ENCODE data around the gene ADAMTS6.
"Not testable (repeated sequence)": the region's sequence is repeated elsewhere in the genome, so short reads cannot be mapped to it uniquely, and the experiment has no call there.

The ADAMTS6 gene

GRCh38 chr5:65191554-65192135 lies 290.1 kb downstream of the ADAMTS6 start:
- ATAC-seq = no peak

DNA sequence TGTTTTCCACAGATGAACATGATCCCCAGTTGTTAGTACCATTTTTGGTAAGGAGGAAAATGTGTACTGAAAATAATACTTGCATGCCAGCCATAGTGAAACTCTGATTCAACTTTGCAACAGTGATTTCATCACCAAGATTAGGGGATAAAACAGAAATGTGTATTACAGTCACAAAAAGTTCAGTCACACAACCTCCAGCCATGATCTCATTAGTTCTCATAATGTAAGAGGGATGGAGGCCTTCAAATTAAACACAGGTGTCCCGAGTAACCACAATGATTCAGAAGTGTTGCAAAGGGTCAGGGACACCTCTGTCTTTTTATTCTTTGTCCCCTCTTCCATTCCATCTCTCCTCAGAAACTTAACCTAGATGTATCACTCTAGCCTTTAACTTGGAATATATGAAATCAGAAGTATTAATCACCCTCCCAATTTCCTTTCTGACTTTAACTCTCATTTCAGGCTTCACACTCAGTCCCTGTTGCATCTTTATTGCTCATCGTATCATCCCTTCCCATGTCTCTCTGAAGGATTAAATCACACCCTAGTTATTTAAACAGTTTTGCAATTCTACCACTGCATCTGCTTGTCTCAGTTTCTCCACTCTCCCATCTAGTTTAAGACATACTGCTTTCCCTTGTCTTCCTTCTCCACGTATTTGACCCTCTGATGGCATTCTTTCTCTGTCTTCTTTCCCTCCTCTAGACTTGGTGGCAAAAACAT lies 291.2 kb downstream of the ADAMTS6 start:
- ATAC-seq = peak; percentile 74 to 80

GRCh38 chr5:65186646-65187227 lies 295.0 kb downstream of the ADAMTS6 start:
- ATAC-seq = no peak

DNA sequence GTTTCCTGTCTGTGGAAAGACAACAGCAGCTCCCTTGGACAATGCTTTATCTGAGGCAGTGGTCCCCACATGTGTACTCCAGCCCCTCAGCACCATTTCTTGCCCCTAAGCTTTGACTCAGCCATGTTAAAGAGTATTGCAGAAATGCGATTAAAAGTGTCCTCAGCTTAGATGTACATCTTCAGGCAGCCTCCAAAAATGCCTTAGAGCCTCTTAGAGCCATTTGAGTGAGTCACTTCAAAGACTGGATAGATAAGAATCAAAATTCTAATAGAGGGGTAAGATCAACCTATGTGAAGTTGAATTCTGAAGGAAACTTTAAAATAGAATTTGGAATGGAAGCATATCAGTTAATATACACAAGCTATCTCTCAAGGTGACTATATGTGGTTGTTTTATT lies 296.3 kb downstream of the ADAMTS6 start:
- ATAC-seq = no peak

DNA sequence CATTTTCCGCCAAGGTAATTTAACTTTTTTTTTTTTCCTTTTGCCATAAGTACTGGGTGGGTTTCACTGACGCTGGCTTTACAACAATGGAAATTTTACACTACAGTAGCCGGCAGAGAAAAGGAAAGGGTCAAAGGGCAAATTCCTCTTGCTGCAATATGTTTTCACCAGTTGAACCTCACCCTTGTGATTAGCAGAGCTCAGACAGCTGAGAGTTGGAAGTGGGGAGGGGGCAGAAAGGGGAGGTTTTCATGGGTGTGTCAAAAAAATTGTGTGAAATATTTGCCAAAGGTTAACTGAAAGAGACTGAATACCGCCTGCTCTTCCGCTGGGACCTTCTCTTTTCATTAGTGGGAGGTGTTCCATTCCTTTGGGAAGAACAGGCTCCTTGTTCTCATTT lies 296.9 kb downstream of the ADAMTS6 start:
- ATAC-seq = no peak

DNA sequence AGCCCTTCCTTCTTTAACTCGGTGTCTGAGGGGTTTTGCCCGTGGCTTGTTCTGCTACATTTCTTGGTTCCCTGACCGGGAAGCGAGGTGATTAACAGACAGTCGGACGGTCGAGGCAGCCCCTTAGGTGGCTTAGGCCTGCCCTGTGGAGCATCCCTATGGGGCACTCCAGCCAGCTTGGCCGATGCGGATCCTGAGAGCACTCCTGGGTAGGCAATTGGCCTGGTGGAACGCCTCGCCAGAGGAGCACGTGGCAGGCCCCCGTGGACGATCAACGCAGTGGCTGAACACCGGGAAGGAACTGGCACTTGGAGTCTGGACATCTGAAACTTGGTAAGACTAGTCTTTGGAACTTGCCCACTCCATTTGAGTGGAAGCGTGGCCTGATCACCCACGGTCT lies 307.5 kb downstream of the ADAMTS6 start:
- ATAC-seq = not testable (repeated sequence)

- no peak for ATAC-seq
Measured at GRCh38 chr5:65173130-65173525, 308.6 kb downstream of the ADAMTS6 start.

- peak; percentile 98 for ATAC-seq
Measured at GRCh38 chr5:65172486-65173129, 309.1 kb downstream of the ADAMTS6 start.

- ATAC-seq = no peak
Measured at GRCh38 chr5:65171645-65172044, 310.1 kb downstream of the ADAMTS6 start.

DNA sequence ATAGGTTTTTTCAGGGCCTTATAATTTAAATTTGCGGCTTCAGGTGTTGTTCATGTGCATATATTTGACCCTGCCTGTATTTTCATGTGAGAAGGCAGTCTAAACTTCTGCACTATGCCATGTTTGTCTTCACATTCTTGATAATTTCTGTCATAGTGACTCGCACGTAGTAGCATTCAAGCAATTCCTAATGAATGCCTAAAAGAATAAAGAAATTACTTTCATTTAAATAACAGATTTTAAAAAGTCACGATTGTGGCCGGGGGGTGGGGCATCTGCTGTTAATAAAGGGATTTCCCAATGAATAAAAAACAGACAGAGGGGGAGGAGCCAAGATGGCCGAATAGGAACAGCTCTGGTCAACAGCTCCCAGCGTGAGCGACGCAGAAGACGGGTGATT lies 318.0 kb downstream of the ADAMTS6 start:
- no peak for ATAC-seq

DNA sequence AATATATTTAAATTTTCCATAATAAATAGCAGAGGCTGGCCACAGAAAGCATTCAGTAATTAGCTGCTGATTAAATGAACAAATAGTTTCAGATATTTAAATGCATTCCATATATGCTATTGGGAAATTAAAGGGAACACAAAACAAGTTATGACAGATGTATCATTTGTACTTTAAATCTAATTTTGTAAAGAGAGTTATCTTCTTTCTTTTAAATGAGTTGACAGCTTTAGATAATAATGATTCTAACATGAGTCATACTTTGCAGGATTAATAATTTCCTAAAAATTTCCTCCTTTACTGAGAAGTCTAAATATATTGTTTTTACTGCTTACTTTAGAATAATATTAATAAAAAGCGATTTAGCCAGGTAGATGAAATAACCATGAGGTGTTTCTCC lies 320.1 kb downstream of the ADAMTS6 start:
- no peak for ATAC-seq

DNA sequence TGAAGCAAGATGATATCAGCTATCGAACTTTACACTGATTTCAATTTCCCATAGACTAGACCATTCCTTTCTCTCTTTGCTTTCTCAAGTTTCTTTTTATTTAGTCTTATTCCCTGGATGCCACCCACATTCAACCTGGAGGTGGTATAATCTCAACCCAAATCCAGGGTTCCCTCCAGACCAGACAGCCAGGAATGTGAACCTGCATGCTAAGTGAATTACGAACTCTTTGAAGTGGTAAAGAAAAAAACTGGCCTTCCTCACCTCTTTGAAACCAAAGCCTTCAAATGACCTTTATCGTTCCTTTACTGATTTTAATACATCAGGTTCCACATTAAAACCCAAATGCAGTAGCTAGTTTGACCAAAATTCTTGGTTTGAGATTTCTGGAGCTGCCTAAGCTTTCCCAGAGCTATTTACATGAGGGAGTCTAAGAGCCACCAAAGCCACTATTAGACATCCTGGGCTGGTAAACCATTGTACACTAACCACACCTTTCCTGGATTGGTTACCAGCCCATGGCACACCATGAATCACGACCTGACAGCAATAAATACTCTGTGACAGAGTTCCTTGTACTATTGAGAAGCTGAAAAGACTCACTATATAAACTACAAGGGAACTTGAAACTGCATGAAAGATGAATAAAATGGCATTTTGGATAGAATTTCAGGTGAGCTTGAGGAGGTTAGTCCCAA lies 323.7 kb downstream of the ADAMTS6 start:
- ATAC-seq = no peak

- no peak for ATAC-seq
Measured at GRCh38 chr5:65156933-65157332, 324.8 kb downstream of the ADAMTS6 start.

DNA sequence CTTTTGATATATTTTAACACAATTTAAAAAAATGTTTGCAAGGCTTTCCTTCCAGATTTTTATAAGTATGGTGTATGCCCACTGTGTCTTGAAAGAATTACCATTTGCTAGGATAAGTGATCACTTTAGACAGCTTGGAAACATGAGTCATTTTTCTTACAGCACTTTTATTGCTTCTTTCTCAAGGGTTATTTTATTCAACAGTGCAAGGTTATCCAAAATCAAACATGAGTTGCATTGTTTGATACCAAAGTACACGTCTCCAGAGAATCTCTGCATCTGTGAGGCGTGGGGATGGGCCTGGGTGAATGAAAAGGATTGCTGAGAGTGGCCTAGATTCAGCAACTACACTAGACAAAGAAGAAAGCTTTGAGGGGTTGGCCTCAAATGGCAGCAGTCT lies 329.6 kb downstream of the ADAMTS6 start:
- ATAC-seq = no peak

GRCh38 chr5:65151614-65152013 lies 330.1 kb downstream of the ADAMTS6 start:
- ATAC-seq = no peak

DNA sequence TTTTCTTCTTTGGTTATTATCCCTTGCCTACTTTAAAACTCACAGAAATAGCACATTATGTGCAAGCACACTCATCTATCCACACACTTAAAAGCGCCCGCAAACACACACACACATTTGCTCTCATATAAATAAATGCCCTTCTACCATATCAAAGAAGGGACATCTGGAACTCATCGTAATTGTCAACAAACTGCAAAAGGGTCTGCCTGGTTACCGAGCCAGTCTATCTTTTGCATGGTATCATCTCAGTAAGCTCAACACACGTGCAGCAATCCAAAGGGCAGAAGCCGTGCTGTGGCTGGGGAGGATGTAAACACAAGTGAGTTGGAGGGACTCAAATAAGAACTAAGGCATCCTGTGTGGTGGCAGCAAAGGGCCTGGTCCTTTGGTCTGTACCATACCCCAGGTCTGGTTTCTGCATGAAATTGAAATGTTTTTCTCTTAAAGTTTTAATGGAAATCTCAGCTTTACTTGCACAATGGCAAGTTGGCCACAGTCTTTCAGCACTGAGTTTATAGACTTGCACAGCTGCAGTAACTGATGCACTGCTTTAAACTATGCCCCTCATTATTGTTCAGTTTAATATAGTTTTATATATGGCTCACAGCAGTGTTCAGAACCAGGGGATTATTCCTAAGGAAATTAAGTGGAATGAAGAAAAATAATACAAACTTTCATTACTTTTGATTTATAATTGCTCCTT lies 331.0 kb downstream of the ADAMTS6 start:
- ATAC-seq = no peak

- ATAC-seq = no peak
Measured at GRCh38 chr5:65149827-65150226, 331.9 kb downstream of the ADAMTS6 start.

- ATAC-seq = no peak
Measured at GRCh38 chr5:65144136-65144871, 337.4 kb downstream of the ADAMTS6 start.

- no peak for ATAC-seq
Measured at GRCh38 chr5:65142511-65143011, 339.2 kb downstream of the ADAMTS6 start.

DNA sequence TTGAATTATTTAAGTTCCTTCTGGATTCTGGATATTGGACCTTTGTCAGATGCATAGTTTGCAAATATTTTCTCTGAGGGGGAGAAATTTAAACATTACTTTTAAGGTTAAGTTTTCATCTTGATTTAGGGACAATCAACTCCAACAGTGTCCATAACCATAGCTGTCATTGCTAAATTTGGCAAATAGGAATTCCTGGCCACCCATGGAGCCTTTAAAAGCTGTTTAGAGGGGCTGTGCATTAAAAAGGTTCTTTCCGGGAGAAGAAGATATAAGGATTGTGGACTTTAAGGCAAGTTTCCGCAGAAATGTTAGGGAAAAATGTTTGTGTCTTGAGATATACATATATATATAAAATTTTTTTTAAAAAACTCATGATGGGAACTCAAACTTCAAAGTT lies 339.7 kb downstream of the ADAMTS6 start:
- ATAC-seq = no peak

- ATAC-seq = no peak
Measured at GRCh38 chr5:65141493-65141892, 340.2 kb downstream of the ADAMTS6 start.

DNA sequence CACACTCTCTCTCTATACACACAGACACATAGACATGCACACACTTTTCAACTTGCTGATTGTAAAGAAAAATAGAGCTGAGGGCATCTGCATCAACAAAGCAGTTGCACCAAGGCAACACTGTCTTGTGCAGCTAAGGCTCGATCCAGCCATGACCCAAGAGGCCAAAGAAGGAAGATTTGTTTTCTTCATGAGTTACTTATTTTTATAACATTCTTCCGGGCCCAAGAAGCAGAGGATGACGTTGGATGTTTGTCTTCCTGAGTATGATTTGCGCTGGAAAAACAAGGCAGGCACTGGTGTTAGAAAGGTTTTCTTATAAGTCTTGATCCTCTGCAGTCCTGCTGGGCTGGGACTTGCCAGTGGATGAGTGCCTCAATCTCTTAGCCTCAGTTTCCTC lies 344.1 kb downstream of the ADAMTS6 start:
- no peak for ATAC-seq
